Measurements from ENCODE around the gene MGA.

DNA sequence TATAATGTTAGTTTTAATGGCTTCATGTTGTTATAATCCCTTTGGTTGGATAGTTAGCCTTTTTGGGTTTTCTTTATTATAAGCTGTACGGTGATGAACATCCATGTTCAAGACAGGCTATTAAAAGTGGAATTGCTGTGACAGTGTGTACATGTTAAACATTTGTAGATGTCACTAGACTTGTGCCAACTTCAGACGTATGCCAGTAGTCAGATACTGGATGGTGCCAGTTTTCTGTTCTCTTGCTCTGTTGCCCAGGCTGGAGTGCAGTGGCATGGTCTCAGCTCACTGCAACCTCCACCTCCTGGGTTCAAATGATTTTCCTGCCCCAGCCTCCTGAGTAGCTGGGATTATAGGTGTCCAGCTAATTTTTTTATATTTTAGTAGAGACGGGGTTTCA is 54.1 kb downstream of the MGA start:
- TF ChIP-seq, protein P1, sequence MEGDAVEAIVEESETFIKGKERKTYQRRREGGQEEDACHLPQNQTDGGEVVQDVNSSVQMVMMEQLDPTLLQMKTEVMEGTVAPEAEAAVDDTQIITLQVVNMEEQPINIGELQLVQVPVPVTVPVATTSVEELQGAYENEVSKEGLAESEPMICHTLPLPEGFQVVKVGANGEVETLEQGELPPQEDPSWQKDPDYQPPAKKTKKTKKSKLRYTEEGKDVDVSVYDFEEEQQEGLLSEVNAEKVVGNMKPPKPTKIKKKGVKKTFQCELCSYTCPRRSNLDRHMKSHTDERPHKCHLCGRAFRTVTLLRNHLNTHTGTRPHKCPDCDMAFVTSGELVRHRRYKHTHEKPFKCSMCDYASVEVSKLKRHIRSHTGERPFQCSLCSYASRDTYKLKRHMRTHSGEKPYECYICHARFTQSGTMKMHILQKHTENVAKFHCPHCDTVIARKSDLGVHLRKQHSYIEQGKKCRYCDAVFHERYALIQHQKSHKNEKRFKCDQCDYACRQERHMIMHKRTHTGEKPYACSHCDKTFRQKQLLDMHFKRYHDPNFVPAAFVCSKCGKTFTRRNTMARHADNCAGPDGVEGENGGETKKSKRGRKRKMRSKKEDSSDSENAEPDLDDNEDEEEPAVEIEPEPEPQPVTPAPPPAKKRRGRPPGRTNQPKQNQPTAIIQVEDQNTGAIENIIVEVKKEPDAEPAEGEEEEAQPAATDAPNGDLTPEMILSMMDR (conservative IDR thresholded peaks at IDR 0.05): no peak
- TF ChIP-seq ZFX (IDR thresholded peaks at IDR 0.05): no peak

Measured in C4-2B (cell line).